H9 (cell line): ENCODE results near the gene KANSL1. TPM values are rescaled to one million over a fixed set of nuclear protein-coding genes. Genes with fewer than 3 reads are reported as not detected.
A peak's percentile ranks its signal among the peaks of the same experiment; 100 is the strongest.

Experiments used
- DNase-seq: peaks from one replicate; pipeline ENCODE4 v3.0.0-alpha.2; 2017
- H2AFZ ChIP-seq: one replicate; pipeline ENCODE4 v1.6.1; 2013; ENCODE audit warnings: mild to moderate bottlenecking, low read length, control low read depth, moderate library complexity
- H2AK5ac ChIP-seq: 2 replicates; pipeline ENCODE4 v1.6.1; 2013; ENCODE audit warnings: low read length, control low read depth, mixed read lengths; ENCODE audit not compliant: insufficient read length
- H2BK120ac ChIP-seq: one replicate; pipeline ENCODE4 v1.6.1; 2013; ENCODE audit warnings: low read depth, mild to moderate bottlenecking, low read length, control low read depth, inconsistent platforms; ENCODE audit not compliant: poor library complexity, severe bottlenecking
- H2BK12ac ChIP-seq: 2 replicates; pipeline ENCODE4 v1.6.1; 2013; ENCODE audit warnings: low read length, control low read depth, mixed read lengths, low read depth; ENCODE audit not compliant: insufficient read length
- H2BK15ac ChIP-seq: 2 replicates; pipeline ENCODE4 v1.6.1; 2013; ENCODE audit warnings: low read depth, low read length, control low read depth
- H2BK20ac ChIP-seq: one replicate; pipeline ENCODE4 v1.6.1; 2013; ENCODE audit warnings: low read depth, mild to moderate bottlenecking, low read length, control low read depth, inconsistent platforms; ENCODE audit not compliant: poor library complexity, severe bottlenecking
- H2BK5ac ChIP-seq: 2 replicates; pipeline ENCODE4 v1.6.1; 2013; ENCODE audit warnings: low read length, control low read depth, mixed read lengths; ENCODE audit not compliant: insufficient read length
- H3K14ac ChIP-seq: 2 replicates; pipeline ENCODE4 v1.6.1; 2013; ENCODE audit warnings: low read length, control low read depth; ENCODE audit not compliant: insufficient read depth
- H3K18ac ChIP-seq: 2 replicates; pipeline ENCODE4 v1.6.1; 2013; ENCODE audit warnings: low read depth, mild to moderate bottlenecking, mixed read lengths, low read length, control low read depth; ENCODE audit not compliant: insufficient read length
- H3K23ac ChIP-seq: 2 replicates; pipeline ENCODE4 v1.6.1; 2013; ENCODE audit warnings: low read length, control low read depth, mixed read lengths, low read depth; ENCODE audit not compliant: insufficient read length
- H3K23me2 ChIP-seq: 2 replicates; pipeline ENCODE4 v1.6.1; 2013; ENCODE audit warnings: low read depth, mild to moderate bottlenecking, mixed read lengths, low read length, control low read depth; ENCODE audit not compliant: insufficient read length, poor library complexity, severe bottlenecking
- H3K27ac ChIP-seq: 2 replicates; pipeline ENCODE4 v1.5.1; 2013; ENCODE audit warnings: low read length, control low read depth, mixed read lengths, low read depth; ENCODE audit not compliant: insufficient read length
- H3K27me3 ChIP-seq: 2 replicates; pipeline ENCODE4 v1.6.1; 2013; ENCODE audit warnings: low read length, control low read depth, inconsistent platforms; ENCODE audit not compliant: insufficient read depth
- H3K4ac ChIP-seq: 2 replicates; pipeline ENCODE4 v1.6.1; 2013; ENCODE audit warnings: low read depth, mild to moderate bottlenecking, control low read depth, inconsistent platforms, low read length, moderate library complexity
- H3K4me1 ChIP-seq: 2 replicates; pipeline ENCODE4 v1.6.1; 2013; ENCODE audit warnings: low read length, control low read depth, inconsistent platforms; ENCODE audit not compliant: insufficient read depth
- H3K4me2 ChIP-seq: 2 replicates; pipeline ENCODE4 v1.6.1; 2013; ENCODE audit warnings: low read length, control low read depth, mixed read lengths; ENCODE audit not compliant: insufficient read length, insufficient read depth
- H3K56ac ChIP-seq: 2 replicates; pipeline ENCODE4 v1.6.1; 2013; ENCODE audit warnings: low read depth, mild to moderate bottlenecking, mixed read lengths, low read length, control low read depth; ENCODE audit not compliant: insufficient read length
- H3K79me1 ChIP-seq: 2 replicates; pipeline ENCODE4 v1.6.1; 2013; ENCODE audit warnings: low read depth, mild to moderate bottlenecking, moderate library complexity, low read length, control low read depth, inconsistent platforms; ENCODE audit not compliant: insufficient read depth, poor library complexity, severe bottlenecking
- H3K79me2 ChIP-seq: 2 replicates; pipeline ENCODE4 v1.6.1; 2013; ENCODE audit warnings: low read length, control low read depth, inconsistent platforms; ENCODE audit not compliant: insufficient read depth
- H3K9ac ChIP-seq: 2 replicates; pipeline ENCODE4 v1.6.1; 2013; ENCODE audit warnings: low read length, control low read depth, mixed read lengths; ENCODE audit not compliant: insufficient read length; ENCODE audit errors: extremely low read depth
- H3K9me3 ChIP-seq: one replicate; pipeline ENCODE4 v1.6.1; 2013; ENCODE audit warnings: low read depth, low read length, inconsistent platforms; ENCODE audit not compliant: control insufficient read depth
- H3T11ph ChIP-seq: one replicate; pipeline ENCODE4 v1.6.1; 2013; ENCODE audit warnings: mild to moderate bottlenecking, low read length, control low read depth, inconsistent platforms
- H4K20me1 ChIP-seq: one replicate; pipeline ENCODE4 v1.6.1; 2013; ENCODE audit not compliant: control insufficient read depth, insufficient read length, insufficient read depth
- H4K5ac ChIP-seq: 2 replicates; pipeline ENCODE4 v1.6.1; 2013; ENCODE audit warnings: low read depth, mild to moderate bottlenecking, mixed read lengths, low read length, control low read depth; ENCODE audit not compliant: insufficient read length
- H4K8ac ChIP-seq: replicated peaks from 2 replicates; pipeline ENCODE4 v1.6.1; 2013; ENCODE audit warnings: low read length, control low read depth, mixed read lengths, low read depth; ENCODE audit not compliant: insufficient read length
- H4K91ac ChIP-seq: 2 replicates; pipeline ENCODE4 v1.6.1; 2013; ENCODE audit warnings: low read depth, mild to moderate bottlenecking, moderate library complexity, mixed read lengths, low read length, control low read depth; ENCODE audit not compliant: insufficient read length
- H3K27ac Mint-ChIP-seq, 3 experiments: 2 replicates in 2 of 3; 3 replicates in 1 of 3; pipeline ENCODE4 v1.8.0; 2020 to 2021; ENCODE audit warnings: mixed read lengths in 3 of 3, mild to moderate bottlenecking in 1 of 3, moderate library complexity in 1 of 3
- H3K27me3 Mint-ChIP-seq: 2 replicates; pipeline ENCODE4 v1.8.0; 2021; ENCODE audit warnings: low read depth, mild to moderate bottlenecking, moderate library complexity, mixed read lengths
- H3K36me3 Mint-ChIP-seq, 3 experiments: 2 replicates in 2 of 3; 3 replicates in 1 of 3; pipeline ENCODE4 v1.8.0; 2020 to 2021; ENCODE audit warnings: low read depth in 3 of 3, mixed read lengths in 3 of 3; ENCODE audit not compliant: insufficient read depth in 1 of 3
- H3K4me1 Mint-ChIP-seq, 2 experiments: 2 replicates each; pipeline ENCODE4 v1.8.0; 2020; ENCODE audit warnings: mixed read lengths in 2 of 2
- H3K4me3 Mint-ChIP-seq, 2 experiments: 2 replicates in 1 of 2; 3 replicates in 1 of 2; pipeline ENCODE4 v1.8.0; 2020 to 2021; ENCODE audit warnings: mild to moderate bottlenecking in 2 of 2, mixed read lengths in 2 of 2, moderate library complexity in 1 of 2
- H3K9me3 Mint-ChIP-seq, 2 experiments: 2 replicates in 1 of 2; 3 replicates in 1 of 2; pipeline ENCODE4 v1.8.0; 2020; ENCODE audit warnings: mild to moderate bottlenecking in 2 of 2, mixed read lengths in 2 of 2, moderate library complexity in 1 of 2
- CTCF ChIP-seq: fragments of 200-600 bp; sonication (generic); conservative IDR thresholded peaks from 3 replicates; pipeline ENCODE4 v1.8.0; 2021; ENCODE audit warnings: antibody characterized with exemption, mild to moderate bottlenecking
- total RNA-seq: library from RNA; stranded (reverse); gene quantifications from 2 replicates; pipeline ENCODE4 v1.2.1, GENCODE V29; 2021

Gene KANSL1
- total RNA-seq, 1 experiment from 2014 or later, result 114 TPM

- no peak for DNase-seq
- Mint-ChIP-seq H3K36me3 (peaks cover 30 to 42% (median 41%) of the 10 kb centered on the region in 3 experiments), H3K4me3 (no peak overlapping the region), H3K9me3 (peaks cover 6 to 10% of the 10 kb centered on the region in 2 experiments; a peak in 4 of 5 replicates), H3K27me3 (no peaks in the 10 kb centered on the region; the same call in 1 of the 2 replicates), H3K27ac (peak overlapping the region in 1 of 3 experiments; percentile 56; a peak in 2 of 7 replicates), H3K4me1 (peaks cover 28 to 35% of the 10 kb centered on the region in 2 experiments)
- Histone ChIP-seq H2BK5ac (no peak overlapping the region), H3K14ac (no peak overlapping the region), H2BK15ac (no peak overlapping the region), H3K27ac (no peak overlapping the region), H3K56ac (no peak overlapping the region), H3K4ac (no peak overlapping the region), H2BK20ac (no peak overlapping the region), H3K4me2 (no peak overlapping the region), H3K4me1 (no peaks in the 10 kb centered on the region), H3K27me3 (no peaks in the 10 kb centered on the region), H4K5ac (no peak overlapping the region), H3T11ph (no peak overlapping the region), H2AK5ac (no peak overlapping the region), H4K8ac (no peak overlapping the region), H3K9me3 (no peaks in the 10 kb centered on the region), H3K18ac (no peak overlapping the region), H3K23ac (no peak overlapping the region), H3K79me1 (peaks cover 3% of the 10 kb centered on the region), H2AFZ (no peak overlapping the region), H2BK120ac (no peak overlapping the region), H4K20me1 (no peaks in the 10 kb centered on the region), H2BK12ac (no peak overlapping the region), H3K79me2 (no peaks in the 10 kb centered on the region; the same call in 1 of the 2 replicates), H3K9ac (no peak overlapping the region), H3K23me2 (no peaks in the 10 kb centered on the region), H4K91ac (no peak overlapping the region)
- no peak for TF ChIP-seq CTCF
Measured at GRCh38 chr17:46081018-46081320, 112.3 kb downstream of the KANSL1 start.
